GM12891 (cell line): ENCODE measurements around the gene PTGR3.

Experiments
- DNase-seq: peaks from one replicate; pipeline ENCODE4 v3.0.0; 2011; ENCODE audit warnings: low spot score; ENCODE audit not compliant: insufficient read length
- FAIRE-seq: peaks from 2 replicates; lab custom pipeline; 2011; peaks lifted over from hg19 to GRCh38; lab: Jason Lieb, UNC
- PAX5 ChIP-seq: IDR thresholded peaks from 2 replicates; pipeline ENCODE4 v1.6.1; 2011; ENCODE audit warnings: low read length, moderate library complexity, mild to moderate bottlenecking; ENCODE audit not compliant: insufficient read depth, severe bottlenecking
- POLR2A ChIP-seq: IDR thresholded peaks from 2 replicates; pipeline ENCODE4 v1.6.1; 2011; ENCODE audit warnings: low read depth, low read length, control low read depth
- POLR2AphosphoS5 ChIP-seq: IDR thresholded peaks from 2 replicates; pipeline ENCODE4 v1.6.1; 2011; ENCODE audit warnings: low read depth, low read length, control low read depth
- POU2F2 ChIP-seq: IDR thresholded peaks from 2 replicates; pipeline ENCODE4 v1.6.1; 2011; ENCODE audit warnings: low read depth, mild to moderate bottlenecking, control low read depth, low read length, moderate library complexity
- SPI1 ChIP-seq: IDR thresholded peaks from 2 replicates; pipeline ENCODE4 v1.6.1; 2011; ENCODE audit warnings: low read depth, low read length, control low read depth
- TAF1 ChIP-seq: IDR thresholded peaks from 2 replicates; pipeline ENCODE4 v1.6.1; 2011; ENCODE audit warnings: low read depth, low read length, control low read depth

PTGR3 gene

DNA sequence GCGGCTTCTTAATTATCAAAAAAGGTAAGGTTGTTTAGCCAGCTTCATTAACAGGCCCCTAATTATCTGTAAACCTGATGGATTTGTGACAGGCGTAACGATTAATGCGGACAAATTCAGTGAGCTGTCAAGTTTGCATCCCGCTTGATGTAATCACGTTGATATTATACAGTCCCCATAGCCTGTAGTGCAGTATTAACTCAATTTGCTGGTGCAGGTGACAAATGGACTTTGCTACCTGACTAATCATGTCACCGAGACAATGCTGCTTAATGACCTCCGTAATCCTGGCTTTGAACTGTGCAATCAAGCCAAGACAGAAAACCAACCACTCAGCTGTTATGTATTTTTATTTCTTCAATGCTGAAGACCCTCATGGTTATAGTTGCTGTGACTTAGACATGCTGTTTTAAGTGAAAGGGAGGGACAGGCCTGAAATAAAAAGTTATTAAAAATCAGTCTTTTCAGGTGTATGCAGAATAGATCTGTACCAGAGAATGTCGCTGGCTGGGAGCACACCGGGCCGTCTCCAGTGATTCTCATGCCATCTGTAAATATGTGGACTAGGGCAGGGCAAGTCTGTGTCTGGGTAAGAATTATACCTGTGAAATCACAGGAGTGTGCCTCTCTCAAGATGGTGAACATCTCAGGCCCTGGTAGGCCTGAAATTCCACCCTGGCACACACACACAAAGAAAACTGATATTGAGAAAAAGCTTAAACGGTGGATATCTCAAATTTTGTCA is 6.0 kb upstream of the PTGR3 start:
- no peak for FAIRE-seq
- no peak for TF ChIP-seq SPI1
- TF ChIP-seq POU2F2: no peak
- TF ChIP-seq PAX5: no peak
- TF ChIP-seq POLR2A: no peak
- no peak for TF ChIP-seq POLR2AphosphoS5
- no peak for TF ChIP-seq TAF1
- no peak for DNase-seq

DNA sequence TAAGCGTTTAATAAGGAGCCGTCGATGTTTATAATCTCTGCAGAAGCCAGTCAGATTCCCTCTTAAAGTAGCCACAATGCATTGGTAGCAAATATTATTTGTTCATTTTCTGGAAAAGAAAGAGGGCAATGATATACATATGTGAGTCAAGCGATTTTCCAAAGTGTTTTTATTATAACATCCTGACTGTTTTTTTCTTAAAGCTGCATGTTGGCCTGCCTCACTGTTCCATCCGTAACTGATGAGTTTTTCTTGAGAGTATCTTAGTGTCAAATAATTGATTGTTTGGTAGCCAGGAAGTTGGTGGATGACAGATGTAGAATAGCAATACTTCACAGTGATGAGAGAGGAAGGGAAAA is 5.4 kb upstream of the PTGR3 start:
- TF ChIP-seq POLR2A: no peak
- TF ChIP-seq PAX5: no peak
- no peak for TF ChIP-seq TAF1
- TF ChIP-seq SPI1: no peak
- TF ChIP-seq POU2F2: no peak
- no peak for TF ChIP-seq POLR2AphosphoS5
- no peak for DNase-seq
- FAIRE-seq: peak; percentile 41

DNA sequence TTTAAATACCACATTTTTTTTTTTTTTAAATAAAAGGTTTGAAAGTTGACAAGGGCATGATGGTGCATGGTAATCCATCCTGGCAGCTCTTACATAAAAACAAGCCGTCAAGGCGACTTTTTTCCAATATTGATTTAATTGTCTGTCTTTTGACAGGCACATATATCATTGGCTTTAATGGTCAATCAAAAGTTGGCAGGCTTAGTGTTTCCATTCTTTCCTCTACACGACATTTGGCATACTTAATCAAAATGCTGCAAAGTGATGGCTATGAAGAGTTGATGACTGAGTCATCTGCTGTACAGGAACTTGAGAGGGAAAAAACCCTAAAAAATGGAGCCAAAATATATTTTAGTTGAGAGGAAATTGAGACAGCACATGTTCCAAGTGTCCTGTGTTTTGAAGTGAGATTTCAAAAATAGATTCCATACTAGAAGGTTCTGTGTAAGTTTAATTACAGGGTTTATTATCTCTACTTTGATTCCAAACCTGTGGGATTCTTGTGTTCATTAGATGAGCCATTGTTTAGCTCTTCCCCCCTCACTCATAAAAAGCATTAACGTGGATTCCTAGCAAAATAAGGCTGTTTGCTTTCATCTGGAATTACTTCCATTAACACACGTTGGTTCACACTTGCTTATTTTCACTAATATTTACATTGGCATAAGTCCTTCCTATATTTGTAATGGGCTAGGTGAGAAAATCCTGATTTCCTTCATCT is 4.8 kb upstream of the PTGR3 start:
- no peak for FAIRE-seq
- TF ChIP-seq TAF1 (no peak), SPI1 (no peak), POLR2A (no peak), POU2F2 (no peak), POLR2AphosphoS5 (no peak), PAX5 (no peak)
- DNase-seq: no peak

DNA sequence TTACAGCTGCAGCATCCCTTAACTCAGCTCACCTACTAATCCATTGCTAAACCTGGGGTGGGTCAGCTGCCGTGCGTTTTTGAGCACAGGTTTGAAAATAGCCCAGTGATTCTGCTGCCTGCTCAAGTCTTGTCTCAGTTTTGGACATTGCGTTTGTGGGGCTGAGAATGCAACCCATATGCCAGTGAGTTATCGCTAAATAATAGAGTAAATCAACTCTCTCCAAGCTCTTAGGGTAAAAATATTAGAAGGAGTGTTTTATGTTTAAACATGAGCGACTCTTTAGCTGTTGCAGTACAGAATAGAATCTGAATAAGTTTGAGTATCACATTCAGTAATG is 3.8 kb upstream of the PTGR3 start:
- no peak for DNase-seq
- FAIRE-seq: no peak
- no peak for TF ChIP-seq PAX5

DNA sequence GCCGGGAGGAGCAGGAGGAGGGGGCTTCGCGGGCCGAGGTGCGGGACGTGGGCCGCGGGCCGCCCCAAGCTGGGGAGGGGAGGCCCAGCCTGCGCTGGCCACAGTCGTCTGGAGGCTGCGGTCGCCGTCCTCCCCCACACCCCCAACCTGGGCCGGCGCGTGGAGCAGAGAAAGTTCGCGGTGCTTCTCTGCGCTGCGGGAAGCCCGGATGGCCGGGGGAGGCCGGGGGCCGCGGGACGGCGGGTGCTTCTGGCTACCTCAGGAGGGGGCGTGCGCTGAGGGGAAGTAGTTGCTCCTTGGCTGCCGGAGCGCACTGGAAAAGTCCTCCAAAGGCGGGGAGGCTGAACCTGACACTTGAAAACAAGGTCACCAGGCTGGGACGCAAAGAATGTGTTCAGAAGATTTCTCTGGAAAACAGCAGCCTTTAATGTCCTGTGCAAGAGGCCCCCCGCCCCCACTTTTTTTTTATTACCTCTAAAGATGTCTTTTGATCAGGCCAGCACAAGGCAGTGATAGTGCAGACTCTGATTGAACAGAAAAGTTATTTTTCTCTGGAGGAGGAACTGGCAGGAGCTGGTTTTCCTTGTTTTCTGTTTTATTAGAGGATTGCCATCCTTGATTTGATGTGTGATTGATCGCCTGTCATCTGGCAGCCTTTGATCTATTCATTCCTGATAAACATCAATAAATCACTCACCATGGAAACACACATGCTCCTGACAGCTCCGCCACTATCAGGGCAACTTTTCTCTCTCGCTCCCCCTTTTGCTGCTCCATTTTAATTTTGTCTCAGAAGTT is 3.2 kb upstream of the PTGR3 start:
- FAIRE-seq (no peak), DNase-seq (no peak)
- no peak for TF ChIP-seq TAF1
- TF ChIP-seq PAX5: no peak
- no peak for TF ChIP-seq POU2F2
- no peak for TF ChIP-seq SPI1
- TF ChIP-seq POLR2A: no peak
- TF ChIP-seq POLR2AphosphoS5: no peak

DNA sequence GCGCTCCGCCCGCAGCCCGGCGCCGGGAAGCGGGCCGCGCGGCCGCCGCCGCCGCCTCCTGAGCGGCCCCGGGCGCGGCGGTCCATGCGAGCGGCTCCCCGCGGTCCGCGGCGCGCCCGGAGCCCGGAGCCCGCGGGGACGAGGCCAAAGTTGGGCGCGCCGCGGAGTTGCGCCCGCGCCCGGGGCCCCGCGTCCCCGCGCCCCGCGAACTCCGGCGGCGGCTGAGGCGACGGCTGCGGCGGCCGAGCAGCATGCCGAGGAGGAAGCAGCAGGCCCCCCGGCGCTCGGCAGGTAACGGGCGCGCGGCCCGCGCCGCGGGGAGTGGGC is 2.6 kb upstream of the PTGR3 start:
- DNase-seq (no peak), FAIRE-seq (no peak)
- TF ChIP-seq POLR2A: no peak

DNA sequence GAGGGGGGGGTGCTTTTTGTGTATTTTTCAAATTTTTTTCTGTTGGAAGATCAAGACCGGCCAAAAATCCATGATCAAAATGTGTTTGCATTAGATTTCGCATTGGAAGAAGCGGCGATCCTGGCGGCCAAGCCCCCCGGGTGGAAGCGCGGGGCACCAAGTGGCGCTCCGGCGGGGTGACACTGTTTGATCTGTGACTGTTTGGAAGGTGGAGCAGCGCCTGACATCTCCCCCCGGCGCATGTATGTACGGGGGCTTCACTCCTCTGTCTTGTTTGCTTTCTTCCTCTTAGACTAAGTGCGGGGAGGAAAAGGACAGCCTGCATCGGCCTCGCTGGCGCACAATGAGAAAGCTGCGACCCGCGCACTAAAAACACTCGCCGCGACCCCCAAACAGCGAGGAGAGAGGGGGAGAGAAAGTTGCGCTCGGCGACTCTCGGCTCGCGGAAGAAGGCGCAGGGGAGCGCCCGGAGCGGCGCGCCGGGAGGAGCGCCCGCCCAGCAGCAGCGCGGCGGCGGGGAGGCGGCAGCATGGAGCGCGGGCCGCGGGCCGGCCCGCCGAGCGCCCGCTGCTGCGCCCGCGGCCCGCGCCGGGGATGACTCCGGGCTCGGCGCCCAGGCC is 2.2 kb upstream of the PTGR3 start:
- TF ChIP-seq POLR2AphosphoS5 (no peak), POLR2A (no peak), SPI1 (no peak), TAF1 (no peak)
- DNase-seq: no peak
- no peak for FAIRE-seq

DNA sequence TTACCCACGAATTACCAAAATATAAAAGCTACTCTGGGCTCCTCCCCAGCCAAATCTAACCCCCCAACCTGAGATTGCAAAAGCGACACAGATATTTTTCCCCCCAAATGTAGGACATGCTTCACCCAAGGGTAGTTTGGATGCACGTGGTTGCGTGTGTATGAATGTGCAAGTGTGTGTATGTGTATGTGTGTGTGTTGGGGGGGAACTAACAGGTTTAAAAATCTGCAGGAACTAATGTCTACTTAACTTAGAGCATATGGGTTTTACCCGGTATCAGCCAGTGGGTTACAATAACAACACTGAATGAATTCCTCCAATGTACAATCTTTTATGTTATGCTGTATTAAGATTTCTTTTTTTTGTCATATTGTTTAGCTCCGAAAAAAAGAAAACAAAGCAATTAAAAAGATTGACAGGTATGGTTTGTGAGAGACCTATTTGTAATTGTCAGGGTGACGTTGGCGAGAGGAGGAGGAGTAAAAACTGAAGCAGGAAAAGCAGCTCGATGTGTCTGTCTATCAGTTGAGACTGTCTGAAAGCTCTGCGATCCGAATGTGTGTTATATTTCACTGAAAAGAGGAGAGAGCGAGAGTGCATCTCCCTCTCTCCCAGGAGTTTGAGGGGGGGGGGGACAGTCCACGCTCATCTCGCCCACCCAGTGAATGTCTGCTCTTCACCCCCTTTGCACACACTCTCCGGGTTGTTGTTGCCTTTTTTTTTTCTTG is 1.5 kb upstream of the PTGR3 start, which contains the start of gene TSHZ1:
TSS of gene TSHZ1 (plus strand) at position 524 of the 728 bp plus-strand sequence. CDS start 1,080 bp downstream, outside the sequence.
- peak; percentile 92 for FAIRE-seq
- TF ChIP-seq POU2F2 (0 out of 2 replicates have a peak, but pooled peaks have one; percentile 26), TAF1 (peak; percentile 75), POLR2A (0 out of 2 replicates have a peak, but pooled peaks have one; percentile 57), PAX5 (no peak), POLR2AphosphoS5 (peak; percentile 25; the same call in 1 of the 2 replicates), SPI1 (no peak)
- DNase-seq: no peak

DNA sequence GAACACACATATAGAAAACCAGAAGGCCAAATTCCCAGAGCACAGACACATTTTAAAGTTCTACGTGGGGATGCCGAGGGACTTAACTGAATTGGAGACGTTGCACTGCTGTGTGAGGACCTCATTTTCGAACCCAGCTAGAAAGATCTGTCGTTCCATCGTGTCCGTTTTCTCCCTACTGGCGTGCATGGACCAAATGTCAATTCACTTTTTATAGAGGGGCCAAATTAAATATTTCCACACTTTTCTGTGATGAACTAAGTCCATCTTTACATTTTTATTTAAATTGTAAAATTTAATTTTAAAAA is 966 bp upstream of the PTGR3 start:
- FAIRE-seq (no peak), DNase-seq (no peak)
- TF ChIP-seq TAF1: no peak
- no peak for TF ChIP-seq SPI1
- TF ChIP-seq POLR2A: no peak; the same call in 1 of the 2 replicates
- no peak for TF ChIP-seq PAX5
- no peak for TF ChIP-seq POLR2AphosphoS5
- TF ChIP-seq POU2F2: no peak

DNA sequence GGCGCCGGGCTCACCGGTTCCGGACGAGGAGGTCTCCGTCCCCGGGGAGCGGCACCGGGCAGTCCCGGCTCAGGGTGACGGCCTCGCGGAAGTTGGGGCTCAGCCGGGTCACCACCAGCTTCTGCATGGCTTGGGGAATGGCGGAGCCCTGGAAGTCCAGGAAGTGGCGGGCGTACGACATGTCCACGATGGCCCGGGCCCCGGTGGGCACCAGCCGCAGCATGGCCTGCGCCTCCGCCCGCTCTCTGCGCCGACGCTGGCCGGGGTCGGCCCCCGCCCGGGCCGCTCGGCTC is 157 bp downstream of the PTGR3 start:
- TF ChIP-seq TAF1: peak; percentile 38
- peak; percentile 71 for TF ChIP-seq POLR2AphosphoS5
- TF ChIP-seq POLR2A: peak; percentile 50
- TF ChIP-seq POU2F2: no peak
- no peak for DNase-seq
- no peak for FAIRE-seq
